Measurements from ENCODE around the gene RHEB. TPM values are rescaled to one million over a fixed set of nuclear protein-coding genes. Genes with fewer than 3 reads are reported as not detected.

The RHEB gene
- total and polyA plus RNA-seq, 2 of the 13 experiments (the other 11 are each of a cell fraction or from before 2014, with no cell fraction given): 55.0 to 77.6 TPM

DNA sequence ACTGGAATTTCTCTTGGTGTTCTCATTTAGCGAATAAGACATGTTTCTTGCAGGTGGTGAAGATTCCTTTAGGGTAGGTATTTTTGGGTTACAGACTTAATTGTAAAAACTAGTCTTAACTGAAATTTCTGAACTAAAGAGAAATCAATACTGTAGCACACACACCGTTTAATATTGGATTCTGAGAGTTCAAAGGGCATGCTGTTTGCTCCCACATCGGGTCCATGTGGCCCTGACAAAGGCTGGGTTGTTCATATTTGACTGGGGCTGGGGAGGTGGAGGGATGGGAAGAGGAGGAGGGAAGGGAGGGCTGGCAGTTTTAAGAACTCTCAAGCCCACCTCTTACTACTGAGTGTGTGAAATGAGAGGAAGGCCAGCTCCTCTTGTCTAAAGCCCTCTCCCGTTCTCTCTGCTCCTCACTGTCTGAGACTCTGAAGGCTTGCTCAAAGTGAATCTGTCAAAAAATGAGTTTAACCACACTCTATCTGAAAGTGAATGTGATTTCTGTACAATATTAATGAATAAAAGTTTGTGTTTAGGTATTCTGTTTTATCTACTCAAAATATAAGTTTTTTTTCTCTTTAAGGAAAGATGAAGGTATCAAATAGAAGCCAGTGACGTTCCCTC lies 40.0 kb upstream of the RHEB start (continued):
- TF ChIP-seq, protein P1, sequence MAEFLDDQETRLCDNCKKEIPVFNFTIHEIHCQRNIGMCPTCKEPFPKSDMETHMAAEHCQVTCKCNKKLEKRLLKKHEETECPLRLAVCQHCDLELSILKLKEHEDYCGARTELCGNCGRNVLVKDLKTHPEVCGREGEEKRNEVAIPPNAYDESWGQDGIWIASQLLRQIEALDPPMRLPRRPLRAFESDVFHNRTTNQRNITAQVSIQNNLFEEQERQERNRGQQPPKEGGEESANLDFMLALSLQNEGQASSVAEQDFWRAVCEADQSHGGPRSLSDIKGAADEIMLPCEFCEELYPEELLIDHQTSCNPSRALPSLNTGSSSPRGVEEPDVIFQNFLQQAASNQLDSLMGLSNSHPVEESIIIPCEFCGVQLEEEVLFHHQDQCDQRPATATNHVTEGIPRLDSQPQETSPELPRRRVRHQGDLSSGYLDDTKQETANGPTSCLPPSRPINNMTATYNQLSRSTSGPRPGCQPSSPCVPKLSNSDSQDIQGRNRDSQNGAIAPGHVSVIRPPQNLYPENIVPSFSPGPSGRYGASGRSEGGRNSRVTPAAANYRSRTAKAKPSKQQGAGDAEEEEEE (CRISPR knock-in tag; IDR thresholded peaks at IDR 0.05; ENCODE audit: borderline replicate concordance): no peak
- TF ChIP-seq ZNF883 (CRISPR knock-in tag; IDR thresholded peaks at IDR 0.05; ENCODE audit: not compliant biosample characterization): no peak
- TF ChIP-seq FOXO1 (CRISPR knock-in tag; IDR thresholded peaks at IDR 0.05): no peak
- TF ChIP-seq GATAD2A (CRISPR knock-in tag; IDR thresholded peaks at IDR 0.05): peak; percentile 35; the same call in 1 of the 2 replicates
- no peak for TF ChIP-seq SUZ12 (IDR thresholded peaks at IDR 0.05; ENCODE audit: low read depth, low read length)
- TF ChIP-seq AKAP8 (CRISPR knock-in tag; IDR thresholded peaks at IDR 0.05): no peak
- TF ChIP-seq SALL1 (CRISPR knock-in tag; IDR thresholded peaks at IDR 0.05): peak; percentile 45
- TF ChIP-seq, protein P2, sequence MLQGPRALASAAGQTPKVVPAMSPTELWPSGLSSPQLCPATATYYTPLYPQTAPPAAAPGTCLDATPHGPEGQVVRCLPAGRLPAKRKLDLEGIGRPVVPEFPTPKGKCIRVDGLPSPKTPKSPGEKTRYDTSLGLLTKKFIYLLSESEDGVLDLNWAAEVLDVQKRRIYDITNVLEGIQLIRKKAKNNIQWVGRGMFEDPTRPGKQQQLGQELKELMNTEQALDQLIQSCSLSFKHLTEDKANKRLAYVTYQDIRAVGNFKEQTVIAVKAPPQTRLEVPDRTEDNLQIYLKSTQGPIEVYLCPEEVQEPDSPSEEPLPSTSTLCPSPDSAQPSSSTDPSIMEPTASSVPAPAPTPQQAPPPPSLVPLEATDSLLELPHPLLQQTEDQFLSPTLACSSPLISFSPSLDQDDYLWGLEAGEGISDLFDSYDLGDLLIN (CRISPR knock-in tag; IDR thresholded peaks at IDR 0.05; ENCODE audit: borderline replicate concordance): no peak
- TF ChIP-seq ZNF720 (CRISPR knock-in tag; IDR thresholded peaks at IDR 0.05): no peak
- no peak for TF ChIP-seq MEIS2 (CRISPR knock-in tag; IDR thresholded peaks at IDR 0.05)
- TF ChIP-seq, protein P3, sequence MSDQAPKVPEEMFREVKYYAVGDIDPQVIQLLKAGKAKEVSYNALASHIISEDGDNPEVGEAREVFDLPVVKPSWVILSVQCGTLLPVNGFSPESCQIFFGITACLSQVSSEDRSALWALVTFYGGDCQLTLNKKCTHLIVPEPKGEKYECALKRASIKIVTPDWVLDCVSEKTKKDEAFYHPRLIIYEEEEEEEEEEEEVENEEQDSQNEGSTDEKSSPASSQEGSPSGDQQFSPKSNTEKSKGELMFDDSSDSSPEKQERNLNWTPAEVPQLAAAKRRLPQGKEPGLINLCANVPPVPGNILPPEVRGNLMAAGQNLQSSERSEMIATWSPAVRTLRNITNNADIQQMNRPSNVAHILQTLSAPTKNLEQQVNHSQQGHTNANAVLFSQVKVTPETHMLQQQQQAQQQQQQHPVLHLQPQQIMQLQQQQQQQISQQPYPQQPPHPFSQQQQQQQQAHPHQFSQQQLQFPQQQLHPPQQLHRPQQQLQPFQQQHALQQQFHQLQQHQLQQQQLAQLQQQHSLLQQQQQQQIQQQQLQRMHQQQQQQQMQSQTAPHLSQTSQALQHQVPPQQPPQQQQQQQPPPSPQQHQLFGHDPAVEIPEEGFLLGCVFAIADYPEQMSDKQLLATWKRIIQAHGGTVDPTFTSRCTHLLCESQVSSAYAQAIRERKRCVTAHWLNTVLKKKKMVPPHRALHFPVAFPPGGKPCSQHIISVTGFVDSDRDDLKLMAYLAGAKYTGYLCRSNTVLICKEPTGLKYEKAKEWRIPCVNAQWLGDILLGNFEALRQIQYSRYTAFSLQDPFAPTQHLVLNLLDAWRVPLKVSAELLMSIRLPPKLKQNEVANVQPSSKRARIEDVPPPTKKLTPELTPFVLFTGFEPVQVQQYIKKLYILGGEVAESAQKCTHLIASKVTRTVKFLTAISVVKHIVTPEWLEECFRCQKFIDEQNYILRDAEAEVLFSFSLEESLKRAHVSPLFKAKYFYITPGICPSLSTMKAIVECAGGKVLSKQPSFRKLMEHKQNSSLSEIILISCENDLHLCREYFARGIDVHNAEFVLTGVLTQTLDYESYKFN (CRISPR knock-in tag; conservative IDR thresholded peaks at IDR 0.05): peak; percentile 76
- no peak for TF ChIP-seq SOX13 (IDR thresholded peaks at IDR 0.05)
- TF ChIP-seq SOX13 (CRISPR knock-in tag; conservative IDR thresholded peaks at IDR 0.05 in 1 of 2, IDR thresholded peaks at IDR 0.05 in 1 of 2): 0 out of 4 replicates have a peak, but pooled peaks of 1 of the 2 experiments have one; percentile 14

All from HepG2 (cell line).